GM18498 (cell line): Measurements from ENCODE around the gene RBM10.

ENCODE experiments used
- ATAC-seq: cut with Tn5 transposase; IDR thresholded peaks from one replicate; pipeline ENCODE4 v1.9.1; 2021; ENCODE audit warnings: mild to moderate bottlenecking, moderate library complexity; ENCODE audit not compliant: unreplicated experiment

Gene RBM10

DNA sequence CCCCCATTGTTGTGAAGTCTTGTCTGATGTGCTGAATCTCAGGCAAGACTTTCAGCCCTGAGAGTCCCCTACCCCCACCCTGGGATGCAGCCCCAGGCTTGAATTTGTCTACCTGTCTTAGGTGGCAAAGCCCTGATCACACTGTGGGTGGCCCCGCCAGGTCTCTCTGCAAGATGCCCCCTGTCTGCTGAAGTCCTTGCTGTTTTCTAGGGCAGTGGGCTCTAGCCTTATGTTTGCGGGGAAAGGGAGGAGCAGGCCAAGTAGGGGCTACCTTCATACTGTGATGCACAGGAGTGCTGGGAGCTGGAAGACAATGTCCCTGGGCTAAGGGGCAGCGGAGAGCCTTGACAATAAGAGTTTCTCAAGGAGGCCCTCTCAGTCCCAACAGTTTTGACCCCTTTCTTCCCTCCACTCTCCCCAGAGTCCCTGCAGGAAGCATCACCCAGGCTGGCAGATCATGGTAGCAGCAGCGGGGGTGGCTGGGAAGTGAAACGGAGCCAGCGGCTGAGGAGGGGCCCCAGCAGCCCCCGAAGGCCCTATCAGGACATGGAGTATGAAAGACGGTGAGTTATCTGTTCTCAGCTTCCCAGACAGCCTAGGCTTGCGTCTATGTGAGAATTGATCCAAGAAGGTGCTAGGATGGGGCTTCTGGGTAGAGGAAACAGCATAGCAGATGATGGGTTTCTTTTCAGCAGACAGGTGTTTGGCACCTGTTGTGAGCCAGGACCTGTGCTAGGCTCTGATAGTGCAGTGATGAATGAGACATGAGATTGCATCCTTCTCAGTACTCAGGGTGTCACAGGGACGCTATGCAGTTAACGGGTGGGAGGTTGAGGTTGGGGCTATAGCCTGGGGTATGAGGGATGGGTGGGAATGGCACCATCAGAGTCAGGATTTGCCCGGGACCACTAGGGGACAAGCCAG is 2.2 kb downstream of the RBM10 start:
- no peak for ATAC-seq

DNA sequence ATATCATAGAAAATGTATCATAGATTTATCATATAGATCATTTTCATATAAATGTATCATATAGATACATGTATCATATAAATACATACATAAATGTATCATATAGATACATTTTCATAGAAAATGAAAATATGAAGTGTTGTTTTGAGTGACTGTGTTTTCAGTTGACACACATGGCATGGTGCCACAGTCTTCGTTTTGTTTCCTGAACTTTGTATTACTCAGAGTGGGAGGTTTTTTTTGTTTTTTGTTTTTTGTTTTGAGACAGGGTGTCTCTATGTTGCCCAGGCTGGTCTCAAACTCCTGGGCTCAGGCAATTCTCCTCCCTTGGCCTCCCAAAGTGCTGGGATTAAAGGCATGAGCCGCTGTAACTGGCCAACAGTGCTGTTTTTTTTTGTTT is 3.9 kb downstream of the RBM10 start:
- no peak for ATAC-seq

DNA sequence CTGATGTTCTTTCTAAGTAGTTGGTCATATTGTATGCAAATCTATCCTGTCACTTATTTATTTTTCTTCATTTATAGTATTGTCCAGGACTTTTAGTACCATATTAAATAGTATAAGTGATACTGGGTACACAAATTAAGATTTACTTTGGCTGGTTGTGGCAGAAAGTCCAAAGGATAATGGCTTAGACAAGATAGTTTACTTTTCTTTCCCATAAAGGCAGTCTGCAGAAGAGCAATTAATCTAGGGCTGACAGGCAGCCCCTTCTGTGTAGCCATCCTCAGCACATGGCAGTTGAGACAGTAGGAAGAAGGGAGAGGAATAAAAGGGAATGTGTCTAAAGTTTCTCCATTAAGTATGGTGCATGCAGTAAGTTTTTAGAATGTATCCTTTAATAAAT is 6.4 kb downstream of the RBM10 start:
- no peak for ATAC-seq

DNA sequence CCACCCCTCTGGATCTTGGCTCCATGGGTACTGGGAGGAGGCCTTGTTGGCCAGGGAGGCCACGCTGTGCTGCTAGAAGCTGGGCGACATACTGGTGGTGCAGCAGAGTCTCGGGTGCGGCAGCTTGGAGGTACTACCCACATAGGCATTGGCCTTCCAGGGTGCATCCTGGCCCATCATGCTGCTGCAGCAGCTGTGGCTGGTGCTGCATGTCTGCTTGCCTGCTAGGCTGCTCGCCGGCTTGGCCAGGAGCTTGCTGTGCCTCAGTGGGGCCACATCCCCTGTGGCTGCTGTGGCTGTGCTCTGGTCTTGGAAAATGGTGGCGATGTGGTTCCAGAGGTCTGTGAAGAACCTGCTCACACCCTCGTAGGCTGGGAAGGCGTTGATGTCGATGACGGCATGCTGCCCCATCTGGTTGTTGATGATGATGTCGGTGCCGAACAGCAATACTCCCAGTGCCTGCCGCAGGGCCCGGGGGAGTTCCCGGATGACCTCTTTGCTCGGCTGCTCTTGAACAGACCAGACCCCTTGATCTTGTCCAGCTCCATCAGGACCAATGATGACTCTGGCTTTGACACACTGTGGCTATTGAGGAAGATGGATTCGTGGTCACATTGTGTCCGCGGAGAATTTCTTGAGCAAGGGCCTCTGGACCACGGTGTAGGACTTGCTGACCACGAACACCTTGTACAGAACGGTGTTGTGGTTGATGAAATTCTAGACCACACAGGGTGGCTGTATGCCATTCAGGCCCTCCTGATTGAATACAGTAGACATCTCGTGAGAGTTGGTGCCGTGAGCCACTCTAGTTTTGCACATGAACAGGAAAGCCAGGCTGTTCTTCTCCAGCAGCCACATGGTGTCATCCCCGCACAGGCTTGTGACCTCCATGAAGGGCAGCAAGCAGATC is 11.8 kb downstream of the RBM10 start:
- no peak for ATAC-seq

DNA sequence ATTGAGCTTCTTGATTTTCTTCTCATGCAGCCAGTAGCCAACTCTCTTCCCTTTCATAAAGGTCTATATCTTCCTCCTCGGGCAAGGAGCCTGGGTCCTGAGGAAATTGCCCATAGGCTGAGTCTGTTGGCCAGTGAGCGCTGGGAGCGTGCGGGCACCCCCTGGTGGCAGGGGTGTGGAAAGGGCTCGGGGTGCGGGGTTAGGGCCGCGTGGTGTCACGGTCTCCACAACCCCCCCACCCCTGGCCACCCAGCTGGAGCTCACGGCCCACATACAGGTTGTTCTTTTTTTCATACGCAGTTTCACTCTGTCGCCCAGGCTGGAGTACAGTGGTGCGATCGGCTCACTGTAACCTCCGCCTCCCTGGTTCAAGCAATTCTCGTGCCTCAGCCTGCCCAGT is 13.1 kb downstream of the RBM10 start:
- ATAC-seq, result no peak

DNA sequence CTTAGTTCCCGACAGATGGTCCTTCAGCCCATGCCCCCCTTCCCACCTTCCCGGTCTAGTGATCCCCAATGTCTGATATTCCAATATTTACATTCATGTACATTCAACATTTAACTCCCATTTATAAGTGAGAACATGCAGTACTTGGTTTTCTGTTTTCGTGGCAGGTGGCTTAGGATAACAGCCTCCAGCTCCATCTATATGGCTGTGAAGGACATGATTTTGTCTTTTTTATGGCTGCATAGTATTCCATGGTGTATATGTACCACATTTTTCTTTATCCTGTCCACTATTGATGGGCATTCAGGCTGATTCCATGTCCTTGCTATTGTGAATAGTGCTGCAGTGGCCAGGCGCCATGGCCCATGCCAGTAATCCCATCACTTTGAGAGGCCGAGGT is 13.8 kb downstream of the RBM10 start:
- ATAC-seq, result no peak

DNA sequence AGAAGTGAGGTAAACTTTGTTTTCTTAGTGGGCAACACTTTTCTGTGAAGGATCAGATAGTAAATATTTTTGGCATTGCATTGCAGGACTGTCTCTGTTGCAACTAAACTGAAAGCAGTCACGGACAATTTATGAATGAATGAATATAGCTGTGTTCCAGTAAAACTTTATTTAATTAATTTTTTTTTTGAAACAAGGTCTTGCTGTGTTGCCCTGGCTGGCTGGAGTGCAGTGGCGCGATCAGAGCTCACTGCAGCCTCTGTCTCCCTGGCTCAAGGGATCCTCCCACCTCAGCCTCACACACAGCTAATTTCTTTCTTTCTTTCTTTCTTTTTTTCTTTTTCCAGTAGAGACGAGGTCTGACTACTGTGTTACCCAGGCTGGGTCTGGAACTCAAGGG is 15.8 kb downstream of the RBM10 start:
- no peak for ATAC-seq

DNA sequence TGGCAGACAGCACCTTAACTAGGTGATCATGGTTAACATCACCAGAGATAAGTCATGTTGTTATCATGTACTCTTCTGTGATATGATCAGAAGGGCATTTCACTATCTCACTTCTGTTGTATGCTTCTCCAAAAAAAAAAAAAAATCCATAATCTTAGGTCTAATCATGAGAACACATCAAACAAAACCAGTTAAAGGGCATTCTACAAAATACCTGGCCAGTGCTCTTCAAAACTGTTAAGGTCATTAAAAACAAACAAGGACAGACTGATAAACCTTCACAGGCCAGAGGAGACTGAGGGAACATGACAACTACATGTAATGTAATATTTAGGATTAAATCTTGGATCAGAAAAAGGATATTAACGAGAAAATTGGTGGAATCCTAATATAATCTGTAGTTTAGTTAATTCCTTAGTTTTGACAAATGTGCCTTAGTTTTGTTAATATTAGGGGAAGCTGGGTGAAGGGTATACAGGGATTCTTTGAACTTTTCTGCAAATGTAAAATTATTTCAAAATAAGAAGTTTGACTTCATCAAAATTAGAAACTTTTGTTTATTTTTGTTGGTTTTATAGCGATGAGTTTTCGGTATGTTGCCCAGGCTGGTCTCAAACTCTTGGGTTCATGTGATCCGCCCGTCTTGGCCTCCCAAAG is 18.0 kb downstream of the RBM10 start:
- ATAC-seq, result no peak

DNA sequence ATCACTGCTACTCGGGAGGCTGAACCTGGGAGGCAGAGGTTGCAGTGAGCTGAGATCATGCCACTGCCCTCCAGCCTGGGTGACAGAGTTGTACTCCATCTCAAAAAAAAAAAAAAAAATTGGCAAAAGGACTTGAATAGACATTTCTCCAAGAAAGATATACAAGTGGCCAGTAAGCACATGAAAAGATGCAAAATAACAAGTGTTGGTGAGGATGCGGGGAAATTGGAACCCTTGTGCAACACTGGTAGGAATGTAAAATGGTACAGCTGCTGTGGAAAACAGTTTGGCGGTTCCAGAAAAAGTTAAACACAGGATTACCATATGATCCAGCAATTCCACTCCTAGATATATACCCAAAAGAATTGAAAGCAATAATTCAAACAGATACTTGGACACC is 19.4 kb downstream of the RBM10 start:
- no peak for ATAC-seq

DNA sequence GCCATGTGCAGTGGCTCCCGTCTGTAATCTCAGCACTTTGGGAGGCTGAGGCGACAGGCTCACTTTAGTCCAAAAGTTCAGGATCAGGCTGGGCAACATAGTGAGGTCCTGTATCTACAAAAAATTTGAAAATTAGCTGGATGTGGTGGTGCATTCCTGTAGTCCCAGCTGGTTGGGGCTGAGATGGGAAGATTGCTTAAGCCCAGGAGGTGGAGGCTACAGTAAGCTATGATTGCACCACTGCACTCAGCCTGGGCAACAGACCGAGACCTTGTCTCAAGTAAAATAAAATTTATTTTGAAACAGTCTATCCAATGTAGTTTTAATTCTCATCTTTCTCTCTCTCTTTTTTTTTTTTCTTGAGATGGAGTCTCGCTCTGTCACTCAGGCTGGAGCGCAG is 21.1 kb downstream of the RBM10 start:
- no peak for ATAC-seq

DNA sequence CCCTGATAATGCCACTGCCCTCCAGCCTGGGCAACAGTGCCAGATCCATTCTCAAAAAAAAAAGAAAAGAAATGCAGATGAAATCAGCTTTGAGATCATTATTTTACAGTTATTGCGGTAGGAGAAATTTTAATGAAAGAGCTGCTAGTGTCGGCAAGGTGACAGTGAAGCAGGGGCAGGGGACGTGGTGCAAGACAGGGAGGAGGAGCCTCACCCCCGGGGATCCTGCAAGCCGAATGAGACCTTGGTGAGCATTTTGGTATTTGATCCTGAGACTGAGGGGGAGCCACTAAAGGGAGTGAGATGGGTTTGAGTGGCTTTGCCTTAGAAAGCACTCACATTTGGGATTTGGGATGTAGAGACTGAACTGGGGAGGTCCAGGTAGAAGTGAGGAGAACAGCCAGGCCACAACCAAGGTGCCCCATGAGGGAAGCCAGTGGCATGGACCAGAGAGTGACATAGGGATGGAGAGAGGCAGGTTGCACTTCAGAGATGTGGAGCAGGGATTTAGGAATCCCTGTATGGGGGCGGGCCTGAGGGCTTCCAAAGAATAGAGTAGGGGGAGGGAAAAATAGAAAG is 23.6 kb downstream of the RBM10 start:
- no peak for ATAC-seq

DNA sequence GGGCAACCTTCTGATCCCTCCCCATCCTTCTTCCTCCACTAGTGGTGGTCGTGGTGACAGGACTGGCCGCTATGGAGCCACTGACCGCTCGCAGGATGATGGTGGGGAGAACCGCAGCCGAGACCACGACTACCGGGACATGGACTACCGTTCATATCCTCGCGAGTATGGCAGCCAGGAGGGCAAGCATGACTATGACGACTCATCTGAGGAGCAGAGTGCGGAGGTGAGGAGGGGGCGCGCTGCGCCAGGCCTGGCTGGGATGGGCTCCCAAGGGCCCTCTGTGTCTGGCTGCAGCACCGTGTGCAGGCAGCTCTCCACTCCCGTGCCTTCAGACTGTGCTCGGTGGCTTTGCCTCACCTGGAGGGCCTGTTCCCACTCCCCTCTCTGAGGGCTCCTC is 24.3 kb downstream of the RBM10 start:
- no peak for ATAC-seq

DNA sequence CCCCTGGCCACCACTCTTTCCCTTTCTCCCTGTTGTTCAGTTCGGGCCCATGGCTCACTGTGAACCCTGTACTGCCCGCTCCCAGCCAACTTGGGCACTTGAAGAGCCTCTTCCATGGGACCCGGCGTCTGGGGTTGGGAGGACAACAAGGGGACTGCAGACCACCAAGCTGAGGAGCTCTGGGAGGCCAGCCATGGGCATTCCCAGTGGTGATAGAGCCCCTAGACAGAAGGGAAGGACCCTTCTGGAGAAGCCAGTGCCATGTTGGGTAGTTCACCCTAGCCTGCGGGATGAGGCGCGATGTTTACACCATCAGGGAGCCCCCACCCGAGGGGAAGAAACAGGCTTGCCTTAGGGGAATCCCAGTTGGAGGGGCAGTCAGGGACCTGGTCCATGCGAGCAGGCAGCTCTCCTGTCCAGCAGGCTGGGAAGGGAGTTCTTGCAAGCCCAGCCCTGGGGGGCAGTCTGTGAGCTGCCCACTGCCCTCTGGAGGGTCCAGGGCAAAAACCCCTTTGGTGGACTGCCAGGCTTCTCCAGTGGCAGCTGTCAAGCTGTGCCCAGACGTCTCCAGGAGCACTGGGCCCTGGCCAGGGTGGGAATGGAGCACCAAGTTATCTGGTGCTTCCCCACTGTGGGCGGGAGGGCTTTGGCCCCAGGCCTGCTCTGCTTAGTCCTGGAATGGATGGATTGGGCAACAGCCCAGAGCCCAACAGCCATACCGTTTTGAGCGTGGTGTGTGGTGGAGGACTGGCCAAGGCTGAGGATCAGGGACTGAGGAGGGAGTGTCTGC is 24.9 kb downstream of the RBM10 start:
- no peak for ATAC-seq

DNA sequence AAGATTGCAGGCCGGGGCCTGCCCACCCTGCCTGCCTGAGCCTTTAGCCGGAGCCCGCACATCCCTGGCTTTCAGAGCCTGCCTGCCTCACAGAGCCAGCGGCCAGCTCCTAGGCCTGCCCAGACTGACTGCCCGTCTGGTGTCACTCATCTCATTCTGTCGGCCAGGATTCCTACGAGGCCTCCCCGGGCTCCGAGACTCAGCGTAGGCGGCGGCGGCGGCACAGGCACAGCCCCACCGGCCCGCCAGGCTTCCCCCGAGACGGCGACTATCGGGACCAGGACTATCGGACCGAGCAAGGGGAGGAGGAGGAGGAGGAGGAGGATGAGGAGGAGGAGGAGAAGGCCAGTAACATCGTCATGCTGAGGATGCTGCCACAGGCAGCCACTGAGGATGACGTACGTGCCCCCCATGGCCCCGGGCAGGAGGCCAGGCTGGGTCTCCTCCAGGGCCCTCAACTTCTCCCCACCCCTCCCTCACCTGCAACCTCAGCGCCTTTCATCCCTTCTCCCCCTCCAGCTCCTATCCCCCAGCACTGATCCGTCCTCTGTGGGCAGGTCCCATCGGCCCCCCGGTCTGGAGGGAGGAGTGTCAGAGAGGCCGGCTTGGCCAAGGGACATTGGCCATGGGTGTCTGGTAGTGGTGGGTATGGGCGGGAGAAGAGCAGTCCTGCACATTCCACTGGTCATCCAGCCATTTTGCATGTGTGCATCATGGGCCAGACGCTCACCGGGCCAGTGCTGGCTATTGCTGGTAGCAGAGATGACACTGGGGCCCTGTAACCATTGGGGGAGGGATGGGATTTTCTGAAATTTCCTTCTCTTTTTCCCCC is 26.1 kb downstream of the RBM10 start:
- ATAC-seq, result no peak

DNA sequence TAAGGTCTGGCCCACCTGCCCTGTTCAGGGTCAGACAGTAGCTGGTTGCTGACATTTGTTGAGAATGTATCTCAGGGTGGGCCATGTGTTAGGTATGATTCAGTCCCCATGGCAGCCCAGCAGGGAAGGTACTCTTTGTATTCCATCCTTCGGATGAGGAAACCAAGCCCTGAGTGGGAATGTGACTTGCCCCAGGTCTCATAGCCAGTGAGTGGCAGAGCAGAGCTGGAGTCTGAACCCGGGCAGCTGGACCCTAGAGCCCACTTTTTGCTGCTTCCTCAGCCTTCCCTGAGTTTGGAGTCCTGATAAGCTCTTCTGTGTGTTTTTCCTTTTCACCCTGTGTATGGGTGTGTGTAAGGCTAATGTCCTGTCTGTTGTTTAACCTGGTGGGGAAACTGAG is 27.0 kb downstream of the RBM10 start:
- no peak for ATAC-seq

DNA sequence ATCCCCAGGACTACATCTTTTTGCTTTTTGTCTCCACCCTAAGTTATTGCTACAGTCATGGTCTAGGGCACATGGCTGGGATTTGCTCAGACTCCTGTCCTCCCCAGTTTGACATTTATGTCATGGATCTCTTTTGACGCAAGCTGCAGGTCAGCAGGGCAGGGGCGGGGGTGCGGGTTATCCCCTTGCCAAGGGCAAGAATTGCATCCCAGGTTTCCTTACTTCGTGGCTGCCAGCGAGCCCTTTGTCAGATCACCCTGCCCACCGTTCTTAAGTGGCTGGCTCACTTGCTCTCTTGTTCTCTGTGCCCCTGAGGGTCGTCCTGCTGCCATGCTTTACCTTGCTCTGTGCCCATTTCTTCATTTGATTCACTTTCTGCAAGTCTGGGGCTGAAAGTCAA is 27.5 kb downstream of the RBM10 start:
- no peak for ATAC-seq

DNA sequence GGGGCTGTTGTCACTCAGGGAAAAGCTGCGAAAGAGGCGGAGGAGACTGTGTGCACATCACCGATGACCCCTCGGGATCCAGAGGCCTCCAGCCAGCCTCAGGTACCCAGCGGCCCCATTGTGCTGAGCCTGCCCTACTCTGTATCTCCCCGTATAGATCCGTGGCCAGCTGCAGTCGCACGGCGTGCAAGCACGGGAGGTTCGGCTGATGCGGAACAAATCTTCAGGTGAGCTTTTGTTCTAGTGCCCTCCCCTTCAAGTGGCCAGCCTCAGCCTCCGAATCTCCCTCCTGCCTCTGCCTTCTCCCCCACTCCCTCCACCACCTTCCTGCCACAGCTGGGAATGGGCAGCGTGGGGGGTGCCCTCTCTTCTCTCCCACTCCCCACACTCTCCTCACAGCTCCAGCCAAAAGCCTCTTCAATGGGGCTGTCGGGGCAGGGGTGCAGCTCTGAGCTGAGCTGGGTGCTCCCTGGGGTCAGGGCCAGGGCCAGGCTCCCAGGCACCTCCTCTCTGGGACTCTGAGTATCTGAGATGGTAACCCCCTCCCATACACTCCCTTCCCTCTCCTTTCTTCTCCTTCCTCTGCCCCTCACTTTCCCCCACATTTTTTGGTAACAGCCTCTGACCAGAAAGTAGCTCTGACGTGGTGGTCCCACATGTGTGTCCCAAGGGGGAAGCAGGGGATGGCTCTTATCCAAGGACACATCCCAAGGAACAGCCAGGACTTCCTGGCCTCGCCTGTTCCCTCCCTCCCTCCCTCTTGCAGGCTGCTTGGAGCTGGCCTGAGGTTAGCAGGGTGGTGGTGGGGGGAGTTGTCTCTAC is 28.2 kb downstream of the RBM10 start:
- no peak for ATAC-seq

DNA sequence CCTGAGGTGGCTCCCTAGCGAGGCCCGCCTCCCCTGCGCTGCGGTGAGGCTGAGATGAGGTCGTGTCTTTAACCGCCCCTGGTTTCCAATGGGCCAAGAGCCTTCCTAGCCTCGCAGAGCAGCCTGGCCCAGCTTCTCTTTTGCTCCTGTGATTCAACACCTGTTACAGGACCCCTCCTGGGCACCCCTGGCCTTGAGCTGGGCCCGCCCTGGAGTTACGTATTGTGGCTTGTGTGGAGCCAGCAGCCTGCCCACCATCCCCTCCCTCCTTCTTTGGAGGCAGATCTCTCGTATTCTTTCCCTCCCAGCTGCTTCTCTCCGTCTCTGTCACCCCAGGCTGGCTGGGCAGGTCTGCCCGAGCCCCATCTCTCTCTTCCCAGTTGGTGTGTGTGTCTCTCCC is 29.4 kb downstream of the RBM10 start:
- no peak for ATAC-seq
